ENCODE results near the gene GRAMD1A.

DNA sequence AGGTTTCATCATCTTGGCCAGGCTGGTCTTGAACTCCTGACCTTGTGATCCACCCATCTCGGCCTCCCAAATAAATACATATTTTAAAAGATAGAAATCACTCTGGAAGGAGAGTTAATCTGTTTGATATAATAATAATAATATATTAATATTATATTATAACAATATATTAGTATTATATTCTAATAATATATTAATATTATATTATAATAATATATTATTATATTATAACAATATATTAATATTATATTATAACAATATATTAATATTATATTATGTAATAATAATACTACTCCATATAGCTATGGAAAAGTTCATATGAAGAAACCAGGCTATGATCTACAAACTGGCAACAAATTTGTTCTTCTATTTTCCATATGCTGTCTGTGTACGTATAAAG is 58.2 kb downstream of the GRAMD1A start:
- TF ChIP-seq, protein P1, sequence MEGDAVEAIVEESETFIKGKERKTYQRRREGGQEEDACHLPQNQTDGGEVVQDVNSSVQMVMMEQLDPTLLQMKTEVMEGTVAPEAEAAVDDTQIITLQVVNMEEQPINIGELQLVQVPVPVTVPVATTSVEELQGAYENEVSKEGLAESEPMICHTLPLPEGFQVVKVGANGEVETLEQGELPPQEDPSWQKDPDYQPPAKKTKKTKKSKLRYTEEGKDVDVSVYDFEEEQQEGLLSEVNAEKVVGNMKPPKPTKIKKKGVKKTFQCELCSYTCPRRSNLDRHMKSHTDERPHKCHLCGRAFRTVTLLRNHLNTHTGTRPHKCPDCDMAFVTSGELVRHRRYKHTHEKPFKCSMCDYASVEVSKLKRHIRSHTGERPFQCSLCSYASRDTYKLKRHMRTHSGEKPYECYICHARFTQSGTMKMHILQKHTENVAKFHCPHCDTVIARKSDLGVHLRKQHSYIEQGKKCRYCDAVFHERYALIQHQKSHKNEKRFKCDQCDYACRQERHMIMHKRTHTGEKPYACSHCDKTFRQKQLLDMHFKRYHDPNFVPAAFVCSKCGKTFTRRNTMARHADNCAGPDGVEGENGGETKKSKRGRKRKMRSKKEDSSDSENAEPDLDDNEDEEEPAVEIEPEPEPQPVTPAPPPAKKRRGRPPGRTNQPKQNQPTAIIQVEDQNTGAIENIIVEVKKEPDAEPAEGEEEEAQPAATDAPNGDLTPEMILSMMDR (conservative IDR thresholded peaks at IDR 0.05; ENCODE audit: low read length), result no peak
- no peak for TF ChIP-seq EZH2phosphoT487 (IDR thresholded peaks at IDR 0.05; ENCODE audit: borderline replicate concordance)
